HG03354 (cell line): ENCODE measurements around the gene AFAP1.

Source experiments
- ATAC-seq: cut with Tn5 transposase; IDR thresholded peaks from one replicate; pipeline ENCODE4 v1.9.1; 2021; ENCODE audit warnings: mild to moderate bottlenecking; ENCODE audit not compliant: unreplicated experiment, poor library complexity, severe bottlenecking

AFAP1 gene

DNA sequence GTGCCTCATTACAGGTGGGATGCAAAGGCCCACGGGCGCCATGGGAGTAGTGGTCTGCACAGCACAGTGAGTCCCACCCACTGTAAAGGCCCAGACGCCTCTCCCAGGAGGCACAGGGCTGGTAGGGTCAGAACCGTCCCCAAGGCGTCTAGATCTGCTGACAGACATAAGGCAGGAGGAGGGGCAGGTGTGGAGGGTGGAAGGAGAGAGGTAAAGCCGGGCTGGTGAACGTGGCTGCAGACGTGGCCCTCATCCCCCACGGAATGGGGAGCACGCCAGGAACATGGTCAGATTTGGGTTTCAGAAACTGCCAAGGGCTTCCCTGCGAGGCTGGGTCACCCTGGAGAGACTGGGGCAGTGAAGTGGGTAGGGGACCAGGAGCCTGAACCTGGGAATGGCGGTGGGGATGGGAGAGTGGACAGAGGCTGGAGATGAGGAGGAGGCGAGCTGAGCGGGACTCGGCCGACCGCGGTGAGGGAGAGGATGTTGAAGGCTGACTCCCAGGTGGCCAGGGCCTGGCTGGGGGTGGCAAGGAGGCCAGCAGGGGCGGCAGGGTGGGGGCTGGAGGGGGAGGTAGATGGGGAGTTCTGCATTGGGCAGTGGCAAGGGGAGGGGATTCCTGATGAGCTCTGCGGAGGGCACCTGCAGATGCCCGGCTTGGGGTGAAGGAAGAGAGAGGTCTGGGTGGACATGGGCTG, 184.9 kb downstream of the AFAP1 start:
- ATAC-seq: no peak

- ATAC-seq: no peak
Observed at GRCh38 chr4:7753931-7754465, 185.7 kb downstream of the AFAP1 start.

DNA sequence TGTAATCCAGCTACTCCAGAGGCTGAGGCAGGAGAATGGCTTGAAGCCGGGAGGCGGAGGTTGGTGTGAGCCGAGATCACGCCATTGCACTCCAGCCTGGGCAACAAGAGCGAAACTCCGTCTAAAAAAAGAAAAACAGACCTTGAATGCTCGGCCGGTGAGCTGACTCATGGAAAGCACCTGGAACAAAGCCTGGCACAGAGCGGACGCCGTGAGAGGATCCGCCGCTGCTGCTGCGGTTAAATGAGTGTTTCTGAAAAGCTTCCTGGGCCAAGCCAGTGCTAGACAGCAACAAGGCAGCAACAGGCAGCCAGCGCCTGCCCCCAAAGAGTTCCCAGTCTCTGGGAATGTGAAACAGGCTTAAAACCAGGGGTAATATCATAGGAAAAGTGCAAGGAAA, 186.4 kb downstream of the AFAP1 start:
- no peak for ATAC-seq

DNA sequence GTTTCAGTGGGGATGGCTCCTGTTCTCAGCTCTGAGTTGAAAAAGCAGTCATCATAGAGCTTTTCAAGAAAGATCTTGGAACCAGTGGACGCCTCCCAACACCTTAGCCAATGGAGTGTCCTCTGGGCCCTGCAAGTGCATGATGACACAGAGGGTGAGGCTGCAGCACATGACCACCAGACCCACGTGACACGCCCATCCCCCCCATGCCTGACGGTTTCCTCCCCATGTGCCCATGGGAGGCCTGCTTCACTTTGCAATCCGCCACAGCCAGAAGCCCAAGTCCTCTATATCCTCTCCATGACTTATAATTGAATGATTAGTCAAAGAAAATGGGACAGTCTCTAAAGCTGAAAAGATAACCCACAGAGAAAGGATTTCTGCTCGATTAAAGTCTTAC, 187.0 kb downstream of the AFAP1 start:
- ATAC-seq: no peak

- no peak for ATAC-seq
Observed at GRCh38 chr4:7750972-7751371, 188.7 kb downstream of the AFAP1 start.

GRCh38 chr4:7750523-7750922, 189.1 kb downstream of the AFAP1 start:
- no peak for ATAC-seq

DNA sequence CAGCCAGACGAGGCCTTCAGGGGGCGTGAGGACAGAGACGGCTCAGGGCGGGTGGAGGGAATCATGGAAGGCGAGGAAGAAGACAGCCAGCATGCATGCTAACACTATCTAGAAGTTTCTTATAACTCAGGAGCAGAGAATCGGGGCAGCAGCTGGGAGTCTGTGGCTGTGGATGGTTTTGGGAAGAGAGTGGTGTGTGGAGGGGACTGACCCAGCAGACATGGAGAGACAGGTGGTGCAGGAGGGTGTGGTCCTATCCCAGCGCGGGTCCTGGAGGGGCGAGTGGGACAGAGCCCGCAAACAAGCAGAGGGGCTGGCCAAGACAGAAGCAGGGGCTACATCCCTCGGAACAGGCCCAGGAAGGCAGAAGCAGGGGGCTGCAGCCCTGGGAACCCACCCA, 192.1 kb downstream of the AFAP1 start:
- ATAC-seq: no peak

DNA sequence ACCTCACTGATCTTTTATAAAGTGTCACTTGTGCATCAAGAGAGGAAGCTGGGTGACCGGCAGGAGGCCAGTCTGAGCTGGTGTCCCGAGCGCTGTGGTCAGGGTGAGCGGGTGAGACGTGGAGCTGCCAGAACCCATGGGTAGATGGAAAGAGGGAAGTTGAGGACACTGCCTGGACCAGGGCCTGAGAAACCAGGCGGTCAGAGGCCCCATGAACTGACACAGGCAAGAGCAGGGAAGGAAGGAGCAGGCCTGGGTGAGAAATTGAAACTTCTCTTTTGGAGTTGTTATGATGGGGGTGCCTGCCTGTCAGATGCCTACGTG, 192.6 kb downstream of the AFAP1 start:
- ATAC-seq: no peak

DNA sequence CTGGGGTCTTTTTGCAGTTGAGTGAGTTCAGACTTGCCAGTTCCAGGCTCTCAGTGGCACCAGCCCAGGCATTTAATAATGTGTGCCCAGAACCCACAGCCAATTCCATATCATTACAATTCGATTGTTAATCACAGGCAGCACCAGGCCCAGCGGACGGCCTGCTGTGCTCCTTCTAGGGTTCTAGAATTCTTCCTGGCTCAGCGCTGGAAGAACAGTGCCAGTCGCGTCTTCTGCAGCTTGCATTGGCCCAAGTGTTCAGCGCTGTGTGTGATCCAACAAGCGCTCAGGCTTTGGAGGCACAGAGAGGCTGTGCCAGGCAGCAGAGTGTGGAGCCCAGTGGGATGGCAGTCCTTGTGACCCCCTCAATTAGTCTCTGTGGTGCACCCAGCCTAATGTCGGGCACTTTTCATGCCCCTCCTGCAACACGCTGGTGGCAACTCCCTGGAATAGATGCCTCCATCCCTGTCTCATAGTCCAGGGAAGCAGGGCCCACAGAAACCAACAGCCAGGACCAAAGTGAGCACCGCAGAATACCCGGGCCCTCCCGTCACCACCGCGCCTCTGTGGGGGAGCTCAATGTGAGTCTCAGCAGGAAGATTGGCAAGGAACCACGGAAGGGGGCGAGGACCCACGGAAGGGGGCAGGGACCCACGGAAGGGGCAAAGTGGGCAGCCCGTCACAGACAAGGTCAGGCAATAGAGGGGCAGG, 193.2 kb downstream of the AFAP1 start:
- no peak for ATAC-seq

- ATAC-seq: no peak
Observed at GRCh38 chr4:7745301-7745885, 194.3 kb downstream of the AFAP1 start.

DNA sequence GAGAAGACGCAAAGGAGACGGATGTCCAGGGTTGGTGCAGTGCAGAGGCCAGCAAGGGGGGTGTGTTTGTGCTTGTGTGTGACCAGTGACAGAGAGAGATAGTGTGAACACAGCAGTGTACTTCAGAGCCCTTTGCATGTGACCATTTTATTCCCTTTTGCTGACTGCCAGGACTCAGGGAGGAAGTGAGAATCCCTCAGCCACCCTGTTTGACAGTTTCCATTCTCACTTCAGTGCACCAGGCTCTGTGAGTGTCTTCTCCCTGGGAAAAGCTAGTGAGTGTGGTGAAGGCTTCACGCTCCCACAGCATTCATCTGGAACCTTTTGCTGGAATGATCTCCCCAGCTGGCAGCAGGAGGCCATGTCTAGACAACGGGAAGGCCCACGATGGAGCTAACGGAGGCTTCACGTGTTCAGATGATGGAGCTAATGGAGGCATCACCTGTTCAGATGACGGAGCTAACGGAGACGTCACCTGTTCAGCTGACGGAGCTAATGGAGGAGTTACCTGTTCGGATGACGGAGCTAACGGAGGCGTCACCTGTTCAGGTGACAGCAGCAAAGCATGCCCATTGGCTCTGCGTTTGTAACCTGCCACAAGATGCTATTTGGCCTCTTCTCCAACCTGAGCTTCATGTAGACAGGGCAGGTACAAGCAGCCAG, 195.4 kb downstream of the AFAP1 start:
- ATAC-seq: no peak

GRCh38 chr4:7742807-7743280, 196.8 kb downstream of the AFAP1 start:
- ATAC-seq: no peak

GRCh38 chr4:7741946-7742806, 197.5 kb downstream of the AFAP1 start:
- ATAC-seq: no peak

GRCh38 chr4:7740866-7741525, 198.7 kb downstream of the AFAP1 start:
- no peak for ATAC-seq

- ATAC-seq: no peak
Observed at GRCh38 chr4:7739918-7740865, 199.5 kb downstream of the AFAP1 start.

GRCh38 chr4:7739077-7739917, 200.4 kb downstream of the AFAP1 start:
- ATAC-seq: no peak

GRCh38 chr4:7738458-7739076, 201.1 kb downstream of the AFAP1 start:
- ATAC-seq: no peak
